GM10248 (cell line): ENCODE results near the gene PHF21A.

Experiments
- CTCF ChIA-PET: fragments of 300-600 bp; sonication (Branson Sonifier 250); formaldehyde crosslinking; extraction: SDS; loops from one replicate; lab custom pipeline; 2021; ENCODE audit warnings: antibody characterized with exemption; lab: Yijun Ruan, JAX
- POLR2A ChIA-PET: fragments of 350-650 bp; sonication (Branson Sonifier 250); formaldehyde crosslinking; extraction: SDS; loops from one replicate; lab custom pipeline; 2020; ENCODE audit warnings: antibody characterized with exemption; lab: Yijun Ruan, JAX
- DNase-seq: peaks from one replicate; pipeline ENCODE4 v3.0.0; 2012; ENCODE audit errors: extremely low spot score
- TF ChIP-seq, protein P1 (sequence below): IDR thresholded peaks from 2 replicates; pipeline ENCODE4 v1.5.1; 2012; ENCODE audit warnings: mild to moderate bottlenecking, low read depth; ENCODE audit errors: extremely low read depth, missing control alignments, control extremely low read depth

The PHF21A gene

DNA sequence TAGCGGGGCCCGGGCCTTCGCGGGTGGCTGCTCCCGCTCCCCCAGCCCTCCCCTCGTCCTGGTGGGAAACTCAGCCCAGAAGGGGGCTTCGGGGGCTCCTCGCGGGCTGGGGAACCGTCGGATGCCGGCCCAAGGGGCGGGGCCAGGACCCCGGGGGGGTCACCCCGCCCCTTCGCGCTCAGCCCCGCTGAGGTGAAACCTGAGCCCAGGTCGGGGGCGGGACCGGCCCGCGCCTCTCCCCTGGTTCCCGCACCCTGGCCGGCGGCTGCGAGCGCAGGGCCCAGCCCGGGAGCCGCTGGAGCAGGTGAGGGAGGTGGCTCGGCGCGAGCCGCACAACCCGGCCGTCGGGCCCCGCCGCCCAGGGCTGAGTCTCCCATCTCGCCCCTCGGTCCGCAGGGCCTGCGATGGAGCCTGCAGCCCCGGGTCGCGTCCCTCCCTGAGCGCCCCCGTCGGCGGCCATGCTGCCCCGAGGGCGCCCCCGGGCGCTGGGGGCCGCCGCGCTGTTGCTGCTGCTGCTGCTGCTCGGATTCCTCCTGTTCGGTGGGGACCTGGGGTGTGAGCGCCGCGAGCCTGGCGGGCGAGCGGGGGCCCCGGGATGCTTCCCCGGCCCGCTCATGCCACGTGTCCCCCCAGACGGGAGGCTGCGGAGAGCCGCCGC lies 198.7 kb downstream of the PHF21A start, which contains the start of gene LARGE2:
Gene LARGE2, plus strand, starts transcription at position 232 of the 658 bp plus-strand sequence. Its CDS starts 227 bp downstream, at position 459.
- ChIA-PET CTCF (interaction anchor here (0.8 to 1.6 kb wide), 3 partner anchors 8 to 151 kb away, joined by 3 to 6 read pairs (median 3); no protein-coding TSS in a partner anchor), POLR2A (no interaction called here)
- TF ChIP-seq, protein P1, sequence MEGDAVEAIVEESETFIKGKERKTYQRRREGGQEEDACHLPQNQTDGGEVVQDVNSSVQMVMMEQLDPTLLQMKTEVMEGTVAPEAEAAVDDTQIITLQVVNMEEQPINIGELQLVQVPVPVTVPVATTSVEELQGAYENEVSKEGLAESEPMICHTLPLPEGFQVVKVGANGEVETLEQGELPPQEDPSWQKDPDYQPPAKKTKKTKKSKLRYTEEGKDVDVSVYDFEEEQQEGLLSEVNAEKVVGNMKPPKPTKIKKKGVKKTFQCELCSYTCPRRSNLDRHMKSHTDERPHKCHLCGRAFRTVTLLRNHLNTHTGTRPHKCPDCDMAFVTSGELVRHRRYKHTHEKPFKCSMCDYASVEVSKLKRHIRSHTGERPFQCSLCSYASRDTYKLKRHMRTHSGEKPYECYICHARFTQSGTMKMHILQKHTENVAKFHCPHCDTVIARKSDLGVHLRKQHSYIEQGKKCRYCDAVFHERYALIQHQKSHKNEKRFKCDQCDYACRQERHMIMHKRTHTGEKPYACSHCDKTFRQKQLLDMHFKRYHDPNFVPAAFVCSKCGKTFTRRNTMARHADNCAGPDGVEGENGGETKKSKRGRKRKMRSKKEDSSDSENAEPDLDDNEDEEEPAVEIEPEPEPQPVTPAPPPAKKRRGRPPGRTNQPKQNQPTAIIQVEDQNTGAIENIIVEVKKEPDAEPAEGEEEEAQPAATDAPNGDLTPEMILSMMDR, result no peak
- no peak for DNase-seq

DNA sequence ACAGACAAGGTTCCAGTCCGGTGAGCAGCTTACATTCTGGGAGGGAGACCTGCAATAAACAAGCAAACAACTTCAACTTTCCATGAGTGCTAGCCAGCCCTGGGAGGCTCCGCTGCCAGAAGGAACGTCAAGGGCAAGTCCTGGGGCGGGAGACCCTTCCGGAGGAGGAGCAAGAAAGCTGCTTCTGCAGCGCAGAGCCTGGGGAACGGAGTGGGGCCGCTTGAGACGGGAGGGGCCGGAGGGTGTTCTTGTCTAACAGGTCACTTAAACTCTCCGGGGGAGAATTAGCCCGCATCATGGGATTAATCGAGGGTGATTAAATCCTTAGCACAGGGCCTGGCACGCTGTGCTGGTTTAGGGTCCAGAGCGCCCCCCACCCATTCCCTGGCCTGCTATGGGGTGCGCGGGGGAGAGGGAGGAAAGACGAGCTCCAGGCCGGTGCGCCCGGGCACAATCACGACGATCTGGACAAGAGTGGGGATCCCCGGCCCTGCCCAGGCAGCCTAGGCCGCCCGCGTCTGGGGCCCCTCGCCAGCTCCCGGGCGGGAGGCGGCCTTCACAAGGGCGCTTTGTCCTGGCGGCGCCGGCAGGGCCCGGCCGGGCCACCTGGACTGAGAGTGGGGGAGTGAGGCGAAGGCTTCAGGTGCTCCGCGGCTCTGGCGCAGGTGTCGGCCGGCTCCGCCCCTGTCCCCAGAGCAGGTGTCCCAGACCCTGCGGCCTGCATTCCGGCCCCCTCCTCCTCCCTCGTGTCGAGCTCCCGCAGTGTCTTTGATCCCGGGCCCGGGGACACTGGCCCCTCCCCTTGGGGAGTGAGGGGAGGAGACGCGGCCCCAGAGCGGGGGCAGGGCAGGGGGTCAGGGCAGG lies 199.5 kb downstream of the PHF21A start:
- DNase-seq, result no peak
- ChIA-PET CTCF (interaction anchor here (1.1 to 1.6 kb wide), 3 partner anchors 8 to 150 kb away, joined by 3 to 6 read pairs (median 5); no protein-coding TSS in a partner anchor), POLR2A (no interaction called here)
- TF ChIP-seq, protein P1, result no peak

DNA sequence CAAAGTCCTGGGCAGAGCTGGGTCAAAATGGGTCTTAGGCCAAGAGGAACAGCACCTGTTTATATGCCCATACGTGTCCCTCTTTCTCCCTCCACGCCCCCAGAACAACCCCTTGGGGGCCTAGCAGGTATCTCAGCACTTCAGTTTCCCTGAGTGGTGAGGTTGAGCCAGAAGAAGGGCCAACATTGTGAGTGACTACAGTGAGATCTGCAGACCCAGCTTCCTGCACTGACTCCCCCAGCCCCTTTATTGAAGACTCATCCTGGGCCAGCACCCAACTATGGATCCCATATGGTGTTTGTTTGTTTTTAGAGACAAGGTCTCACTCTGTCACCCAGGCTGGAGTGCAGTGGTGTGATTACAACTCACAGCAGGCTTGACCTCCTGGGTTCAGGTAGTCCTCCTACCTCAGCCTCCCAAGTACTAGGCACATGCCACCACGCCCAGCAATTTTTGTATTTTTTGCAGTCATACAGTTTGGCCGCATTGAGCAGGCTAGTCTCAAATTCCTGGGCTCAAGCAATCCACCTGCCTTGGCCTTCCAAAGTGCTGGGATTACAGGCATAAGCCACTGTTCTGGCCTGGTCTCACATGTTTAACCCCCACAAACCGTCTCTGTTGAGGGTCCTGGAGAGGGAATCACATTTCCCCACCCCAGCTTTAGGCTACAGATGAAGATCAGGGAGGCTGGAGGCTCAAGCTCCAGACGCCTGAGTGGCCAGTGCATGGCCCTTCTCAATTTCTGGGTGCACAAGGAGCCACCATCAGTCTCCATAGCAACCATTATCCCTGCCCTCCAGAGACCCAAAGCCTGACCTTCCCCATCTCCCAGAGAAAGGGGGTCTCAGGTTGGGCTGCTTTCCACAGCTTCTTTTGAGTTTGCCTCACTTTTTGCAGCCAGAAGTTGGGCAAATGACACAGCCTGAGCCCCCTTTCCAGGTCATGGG lies 200.4 kb downstream of the PHF21A start:
- POLR2A ChIA-PET, result no interaction called here
- TF ChIP-seq, protein P1, result no peak
- CTCF ChIA-PET, result interaction anchor here (1.6 kb wide), 2 partner anchors 9 to 44 kb away, joined by 5 to 6 read pairs; no protein-coding TSS in a partner anchor
- no peak for DNase-seq

DNA sequence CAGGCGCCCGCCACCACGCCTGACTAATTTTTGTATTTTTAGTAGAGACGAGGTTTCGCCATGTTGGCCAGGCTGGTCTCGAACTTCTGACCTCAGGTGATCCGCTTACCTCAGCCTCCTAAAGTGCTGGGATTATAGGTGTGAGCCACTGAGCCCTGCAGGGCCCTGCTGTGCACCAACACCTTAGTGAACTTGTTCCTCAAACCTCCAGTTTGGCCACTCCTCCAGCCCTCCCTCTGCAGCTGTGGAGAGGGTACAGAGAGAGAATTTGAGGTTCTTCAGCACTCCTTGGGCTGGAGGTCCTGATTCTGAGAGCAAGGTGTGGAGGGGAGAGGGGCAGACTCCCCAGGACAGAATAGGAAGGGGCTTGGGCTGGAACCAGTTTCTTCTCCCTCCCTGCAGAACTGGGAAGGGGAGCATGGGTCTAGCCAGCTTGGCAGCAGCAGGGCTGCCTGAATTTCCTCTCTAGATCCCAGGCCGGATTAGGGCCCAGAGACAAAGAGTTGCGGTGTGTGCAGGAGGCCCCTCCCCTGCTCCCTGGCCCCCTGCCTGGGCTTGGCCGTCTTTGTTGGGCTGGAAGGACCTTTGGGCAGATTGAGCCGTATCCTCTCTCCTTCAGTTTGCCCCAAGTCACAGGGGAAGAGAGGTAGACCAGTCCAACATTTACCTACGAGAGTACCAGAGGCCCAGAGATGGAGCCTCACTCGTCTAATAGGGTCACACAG lies 201.3 kb downstream of the PHF21A start:
- TF ChIP-seq, protein P1, result no peak
- ChIA-PET POLR2A (no interaction called here), CTCF (interaction anchor here (1.6 kb wide), 1 partner anchor 45 kb away, joined by 5 read pairs; no protein-coding TSS in a partner anchor)
- no peak for DNase-seq

DNA sequence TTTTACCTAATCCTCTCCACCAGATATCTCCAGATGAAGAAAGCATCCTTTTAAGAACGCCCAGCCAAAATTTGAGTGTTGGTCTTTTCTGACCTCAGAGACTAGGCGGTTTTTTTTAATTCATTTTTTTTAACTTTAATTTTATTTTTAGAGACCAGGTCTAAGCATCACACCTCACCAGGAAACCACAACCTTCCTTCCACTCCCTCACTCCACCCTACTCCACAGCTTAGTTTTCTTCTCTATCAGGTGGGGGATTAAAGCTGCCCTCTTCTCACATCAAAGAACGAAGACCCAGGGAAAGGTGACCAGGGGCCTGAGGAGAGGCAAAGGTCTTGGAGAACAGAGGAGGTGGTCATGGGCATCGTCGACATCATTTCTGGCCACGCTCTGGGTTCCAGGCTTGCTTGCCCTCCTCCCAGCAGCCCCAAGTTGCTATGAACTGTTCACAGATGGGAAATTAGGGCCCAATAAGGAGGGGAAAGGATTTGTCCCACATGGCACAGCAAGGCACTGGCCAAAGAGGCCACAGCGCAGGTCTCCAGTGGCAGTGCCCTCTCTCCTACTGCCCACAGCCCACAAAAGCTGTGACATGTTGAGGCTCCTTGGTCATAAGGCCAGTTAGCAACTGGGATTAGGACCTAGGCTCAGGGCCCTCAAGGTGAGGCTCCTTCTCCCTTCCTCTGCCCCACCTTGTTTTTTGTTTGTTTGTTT lies 202.1 kb downstream of the PHF21A start:
- TF ChIP-seq, protein P1, result no peak
- ChIA-PET CTCF (interaction anchor here (2.6 kb wide), 1 partner anchor 199 kb away, joined by 5 read pairs; no protein-coding TSS in a partner anchor), POLR2A (no interaction called here)
- no peak for DNase-seq
